K562 (cell line): Measurements from ENCODE around the gene LAPTM5. TPM values are rescaled to one million over a fixed set of nuclear protein-coding genes. Genes with fewer than 3 reads are reported as not detected.

Source experiments
- BCOR ChIP-seq: fragments of 450-650 bp; IDR thresholded peaks from 2 replicates; pipeline ENCODE4 v1.6.1; 2016
- CAMTA2 ChIP-seq: fragments of 250-450 bp; sonication (Bioruptor Pico); conservative IDR thresholded peaks from 2 replicates; pipeline ENCODE4 v1.5.1; 2022
- CTCFL ChIP-seq: IDR thresholded peaks from 2 replicates; pipeline ENCODE4 v1.6.1; 2011; ENCODE audit warnings: borderline replicate concordance, low read depth, mild to moderate bottlenecking, moderate library complexity, low read length; ENCODE audit not compliant: insufficient read depth, poor library complexity, severe bottlenecking
- ESRRA ChIP-seq: fragments of 450-650 bp; IDR thresholded peaks from 2 replicates; pipeline ENCODE4 v1.6.1; 2014; ENCODE audit warnings: low read depth, mild to moderate bottlenecking, moderate library complexity, borderline replicate concordance
- FOSL1 ChIP-seq: fragments of 200-800 bp; sonication (Bioruptor generic); conservative IDR thresholded peaks from 2 replicates; pipeline ENCODE4 v1.6.1; 2016; ENCODE audit warnings: missing genetic modification characterization, missing compliant biosample characterization
- FOXO4 ChIP-seq: fragments of 450-650 bp; formaldehyde crosslinking; IDR thresholded peaks from 2 replicates; pipeline ENCODE4 v1.4.0; 2020; ENCODE audit warnings: mild to moderate bottlenecking, moderate library complexity
- FOXP1 ChIP-seq: sonication (generic); formaldehyde crosslinking; IDR thresholded peaks from 2 replicates; pipeline ENCODE4 v1.8.0; 2022; ENCODE audit warnings: mild to moderate bottlenecking, missing genetic modification reagents
- MTA3 ChIP-seq: fragments of 450-650 bp; formaldehyde crosslinking; IDR thresholded peaks from 2 replicates; pipeline ENCODE4 v1.6.1; 2017; ENCODE audit warnings: mild to moderate bottlenecking, borderline replicate concordance
- NR3C1 ChIP-seq: sonication (generic); formaldehyde crosslinking; IDR thresholded peaks from 2 replicates; pipeline ENCODE4 v1.8.1; 2022; ENCODE audit warnings: missing genetic modification reagents
- PHF8 ChIP-seq: fragments of 200-600 bp; sonication (generic); IDR thresholded peaks from 2 replicates; pipeline ENCODE4 v1.6.1; 2012; ENCODE audit warnings: mixed run types, mild to moderate bottlenecking, inconsistent platforms, low read length, moderate library complexity, borderline replicate concordance
- PHTF2 ChIP-seq: fragments of 250-450 bp; sonication (Bioruptor Pico); IDR thresholded peaks from 2 replicates; pipeline ENCODE4 v1.5.0; 2021; ENCODE audit warnings: mild to moderate bottlenecking
- SREBF2 ChIP-seq: sonication (generic); formaldehyde crosslinking; IDR thresholded peaks from 2 replicates; pipeline ENCODE4 v1.4.0; 2020; ENCODE audit warnings: mild to moderate bottlenecking, missing genetic modification reagents
- TAF7 ChIP-seq: fragments of 450-650 bp; IDR thresholded peaks from 2 replicates; pipeline ENCODE4 v1.6.1; 2016; ENCODE audit warnings: missing genetic modification characterization, missing compliant biosample characterization
- TRIM28 ChIP-seq: fragments of 450-650 bp; IDR thresholded peaks from 2 replicates; pipeline ENCODE4 v1.6.1; 2017
- ZBTB40 ChIP-seq, 2 experiments: fragments of 450-650 bp in 1 of 2; sonication (generic) in 1 of 2; formaldehyde crosslinking in 1 of 2; IDR thresholded peaks; 2 replicates each; pipeline versions ENCODE4 v1.7.1 to v1.9.0; 2016 to 2022; ENCODE audit warnings: inconsistent platforms in 1 of 2, mild to moderate bottlenecking in 1 of 2, missing genetic modification reagents in 1 of 2
- polyA plus RNA-seq, 8 experiments: library from polyadenylated mRNA; depleted of rRNA in 4 of 8; stranded (reverse) in 5 of 8; unstranded in 3 of 8; fragments of >200 nt; fragmentation: Nextera tagmentation in 2 of 8; fragmentation: Illumina TruSeq in 1 of 8; extraction: Ambion mirVana in 2 of 8; extraction: Trizol in 1 of 8; gene quantifications; 2 replicates each; pipeline versions ENCODE4 v1.2.1 to v1.2.3, GENCODE V29; 2011 to 2014; ENCODE audit warnings: inconsistent platforms in 1 of 8, missing spikeins in 1 of 8
- total RNA-seq, 7 experiments: library from RNA; depleted of rRNA in 6 of 7; stranded (reverse); fragments of >200 nt in 6 of 7; fragmentation: Illumina TruSeq in 2 of 7; extraction: Trizol in 2 of 7; gene quantifications; 2 replicates each; pipeline versions ENCODE4 v1.2.1 to v1.2.3, GENCODE V29; 2011 to 2021; ENCODE audit warnings: low replicate concordance in 1 of 7

LAPTM5 gene
- total and polyA plus RNA-seq, 9 of the 15 experiments (the other 6 are each of a cell fraction or from before 2014, with no cell fraction given) = 2.4 to 47.3 (median 20.3) TPM

- TF ChIP-seq CTCFL (peak; percentile 53), TRIM28 (peak; percentile 62; the same call in 1 of the 2 replicates), FOXO4 (CRISPR knock-in tag) (no peak), FOXP1 (CRISPR knock-in tag) (no peak), PHF8 (no peak), SREBF2 (no peak), TAF7 (peak; percentile 47; the same call in 1 of the 2 replicates), MTA3 (peak; percentile 62; the same call in 1 of the 2 replicates), PHTF2 (CRISPR knock-in tag) (no peak), NR3C1 (CRISPR knock-in tag) (no peak), BCOR (0 out of 2 replicates have a peak, but pooled peaks have one; percentile 7), FOSL1 (tag) (no peak), ESRRA (peak; percentile 73), CAMTA2 (CRISPR knock-in tag) (peak; percentile 81; the same call in 1 of the 2 replicates), ZBTB40 (IDR thresholded peaks at IDR 0.05) (no peak), ZBTB40 (CRISPR knock-in tag; IDR thresholded peaks at IDR 0.05) (no peak)
Observed at GRCh38 chr1:30779294-30780071, 21.9 kb upstream of the LAPTM5 start (continued).
